SK-N-SH (cell line): Measurements from ENCODE around the gene ASB9. TPM values are rescaled to one million over a fixed set of nuclear protein-coding genes. Genes with fewer than 3 reads are reported as not detected.

ENCODE experiments used
- CTCF ChIA-PET: fragments of 300-600, 350-600 bp; formaldehyde crosslinking; extraction: SDS; loops from one replicate; lab custom pipeline; 2021; lab: Yijun Ruan, JAX
- POLR2A ChIA-PET: fragments of 350-600 bp; sonication (Branson Sonifier 250); formaldehyde crosslinking; extraction: SDS; loops from one replicate; lab custom pipeline; 2020; ENCODE audit warnings: antibody characterized with exemption, inconsistent platforms; lab: Yijun Ruan, JAX
- DNase-seq: peaks from one replicate; pipeline ENCODE4 v3.0.0; 2012
- H2AFZ ChIP-seq: fragments of 200-600 bp; sonication (generic); 2 replicates; pipeline ENCODE4 v1.8.1; 2016; ENCODE audit warnings: antibody characterized with exemption, mild to moderate bottlenecking, low read depth
- H3F3A ChIP-seq: fragments of 200-600 bp; sonication (generic); replicated peaks from 2 replicates; pipeline ENCODE3; 2016; ENCODE audit warnings: antibody characterized with exemption, mild to moderate bottlenecking; ENCODE audit not compliant: insufficient read depth
- H3K27ac ChIP-seq, 2 experiments: fragments of 200-500 bp in 1 of 2; fragments of 200-600 bp in 1 of 2; sonication (Bioruptor generic) in 1 of 2; sonication (generic), shearing (Covaris generic) in 1 of 2; 2 replicates each; pipeline versions ENCODE4 v1.5.1 to v1.6.1; 2014 to 2016; ENCODE audit warnings: low read depth in 2 of 2, inconsistent platforms in 1 of 2, low read length in 1 of 2, mild to moderate bottlenecking in 1 of 2, mixed read lengths in 1 of 2
- H3K27me3 ChIP-seq: fragments of 200-600 bp; sonication (generic), shearing (Covaris generic); 2 replicates; pipeline ENCODE4 v1.6.1; 2016; ENCODE audit warnings: mixed run types; ENCODE audit not compliant: insufficient read depth
- H3K36me3 ChIP-seq, 2 experiments: fragments of 200-500 bp in 1 of 2; fragments of 200-600 bp in 1 of 2; sonication (Bioruptor generic) in 1 of 2; sonication (generic) in 1 of 2; replicated peaks in 1 of 2; 2 replicates each; pipeline versions ENCODE3 to v1.5.1; 2014 to 2016; ENCODE audit warnings: low read length in 1 of 2, mild to moderate bottlenecking in 1 of 2; ENCODE audit not compliant: insufficient read depth in 2 of 2, control insufficient read depth in 1 of 2
- H3K4me1 ChIP-seq, 2 experiments: fragments of 200-500 bp in 1 of 2; fragments of 200-600 bp in 1 of 2; sonication (Bioruptor generic) in 1 of 2; sonication (generic), shearing (Covaris generic) in 1 of 2; 2 replicates each; pipeline versions ENCODE4 v1.5.1 to v1.6.1; 2014 to 2016; ENCODE audit warnings: low read depth in 1 of 2, low read length in 1 of 2, mixed run types in 1 of 2; ENCODE audit not compliant: insufficient read depth in 2 of 2, control insufficient read depth in 1 of 2
- H3K4me2 ChIP-seq: fragments of 200-600 bp; sonication (generic), shearing (Covaris generic); 2 replicates; pipeline ENCODE4 v1.6.1; 2017; ENCODE audit warnings: mixed run types
- H3K4me3 ChIP-seq, 2 experiments: fragments of 200-500 bp in 1 of 2; fragments of 200-600 bp in 1 of 2; sonication (Bioruptor generic) in 1 of 2; sonication (generic), shearing (Covaris generic) in 1 of 2; 2 replicates each; pipeline versions ENCODE4 v1.5.1 to v1.8.1; 2014 to 2016; ENCODE audit warnings: low read depth in 2 of 2, inconsistent platforms in 1 of 2, low read length in 1 of 2, mild to moderate bottlenecking in 1 of 2, mixed read lengths in 1 of 2, moderate library complexity in 1 of 2
- H3K79me2 ChIP-seq: fragments of 200-600 bp; sonication (generic); 2 replicates; pipeline ENCODE4 v1.8.1; 2017; ENCODE audit warnings: mild to moderate bottlenecking; ENCODE audit not compliant: insufficient read depth
- H3K9ac ChIP-seq: fragments of 200-600 bp; sonication (generic); 2 replicates; pipeline ENCODE4 v1.6.1; 2017; ENCODE audit warnings: mixed run types
- H3K9me2 ChIP-seq: fragments of 200-600 bp; sonication (generic); 2 replicates; pipeline ENCODE4 v1.6.1; 2017; ENCODE audit warnings: mixed run types
- H3K9me3 ChIP-seq: fragments of 200-600 bp; sonication (generic); 2 replicates; pipeline ENCODE4 v1.6.1; 2017; ENCODE audit warnings: mixed run types, mild to moderate bottlenecking, moderate library complexity
- H4K20me1 ChIP-seq: fragments of 200-600 bp; sonication (generic); 2 replicates; pipeline ENCODE4 v1.6.1; 2017; ENCODE audit warnings: mild to moderate bottlenecking, mixed run types; ENCODE audit not compliant: insufficient read depth
- CHD2 ChIP-seq: fragments of 150-350 bp; IDR thresholded peaks from 2 replicates; pipeline ENCODE4 v1.6.1; 2018; ENCODE audit warnings: low read length; ENCODE audit not compliant: partially characterized antibody
- EP300 ChIP-seq, 2 experiments: IDR thresholded peaks; 2 replicates each; pipeline versions ENCODE4 v1.4.0 to v1.6.1; 2012; ENCODE audit warnings: borderline replicate concordance in 1 of 2, low read depth in 1 of 2, low read length in 1 of 2
- EZH2phosphoT487 ChIP-seq: fragments of 200-600 bp; sonication (generic); IDR thresholded peaks from 2 replicates; pipeline ENCODE4 v1.6.1; 2017; ENCODE audit warnings: low read depth, mixed run types, mild to moderate bottlenecking, antibody characterized with exemption, moderate library complexity, borderline replicate concordance
- FOXJ3 ChIP-seq: sonication (generic); formaldehyde crosslinking; IDR thresholded peaks from 2 replicates; pipeline ENCODE4 v1.5.1; 2020; ENCODE audit warnings: mild to moderate bottlenecking, missing genetic modification reagents
- FOXM1 ChIP-seq: IDR thresholded peaks from 2 replicates; pipeline ENCODE4 v1.4.0; 2012; ENCODE audit warnings: low read depth, mild to moderate bottlenecking
- GABPA ChIP-seq: IDR thresholded peaks from 2 replicates; pipeline ENCODE4 v1.4.0; 2012; ENCODE audit warnings: low read depth, mild to moderate bottlenecking
- GATA2 ChIP-seq: sonication (generic); formaldehyde crosslinking; IDR thresholded peaks from 2 replicates; pipeline ENCODE4 v1.5.0; 2020; ENCODE audit warnings: mild to moderate bottlenecking, missing genetic modification reagents
- IRF3 ChIP-seq: fragments of 150-350 bp; IDR thresholded peaks from 2 replicates; pipeline ENCODE4 v1.6.1; 2016; ENCODE audit warnings: mild to moderate bottlenecking, low read depth, low read length
- MXI1 ChIP-seq: IDR thresholded peaks from 2 replicates; pipeline ENCODE4 v1.6.1; 2012; ENCODE audit warnings: mild to moderate bottlenecking, low read depth, low read length, improper control_type of control experiment
- NRF1 ChIP-seq: IDR thresholded peaks from 2 replicates; pipeline ENCODE4 v1.6.1; 2012; ENCODE audit warnings: low read depth, mild to moderate bottlenecking, low read length
- POLR2AphosphoS5 ChIP-seq: IDR thresholded peaks from 2 replicates; pipeline ENCODE4 v1.6.1; 2012; ENCODE audit warnings: low read depth, low read length
- RAD21 ChIP-seq: IDR thresholded peaks from 2 replicates; pipeline ENCODE4 v1.6.1; 2012; ENCODE audit warnings: mild to moderate bottlenecking, low read length
- RCOR1 ChIP-seq: fragments of 150-350 bp; IDR thresholded peaks from 2 replicates; pipeline ENCODE4 v1.6.1; 2017; ENCODE audit warnings: antibody characterized with exemption, low read length
- RXRA ChIP-seq: IDR thresholded peaks from 2 replicates; pipeline ENCODE4 v1.4.0; 2012; ENCODE audit warnings: low read depth, mild to moderate bottlenecking, borderline replicate concordance
- TAF1 ChIP-seq: IDR thresholded peaks from 2 replicates; pipeline ENCODE4 v1.6.1; 2012; ENCODE audit warnings: low read depth, mild to moderate bottlenecking, low read length, moderate library complexity, borderline replicate concordance
- TCF12 ChIP-seq: IDR thresholded peaks from 2 replicates; pipeline ENCODE4 v1.4.0; 2012
- YY1 ChIP-seq: IDR thresholded peaks from 2 replicates; pipeline ENCODE4 v1.4.0; 2012; ENCODE audit warnings: low read depth, mild to moderate bottlenecking
- WGBS: methylation state at CpG from one replicate; pipeline ENCODE4 v1.1.6; 2017; ENCODE audit warnings: low lambda C conversion rate; 5-methylcytosine and 5-hydroxymethylcytosine counted together
- polyA plus RNA-seq, 3 experiments: library from polyadenylated mRNA; depleted of rRNA; stranded (reverse); fragments of >200 nt; gene quantifications; 2 replicates each; pipeline ENCODE4 v1.2.3, GENCODE V29; 2012
- TF ChIP-seq, protein P1 (sequence below): fragments of 150-350 bp; IDR thresholded peaks from 2 replicates; pipeline ENCODE4 v1.6.1; 2017; ENCODE audit warnings: antibody characterized with exemption, low read length, low read depth, borderline replicate concordance
- TF ChIP-seq, protein P2 (sequence below): fragments of 200-600 bp; sonication (generic); IDR thresholded peaks from 2 replicates; pipeline ENCODE4 v1.6.1; 2017; ENCODE audit warnings: antibody characterized with exemption, mild to moderate bottlenecking, moderate library complexity

Gene ASB9
- polyA plus RNA-seq, 1 of the 3 experiments (the other 2 are of a cell fraction) = 2.5 TPM

DNA sequence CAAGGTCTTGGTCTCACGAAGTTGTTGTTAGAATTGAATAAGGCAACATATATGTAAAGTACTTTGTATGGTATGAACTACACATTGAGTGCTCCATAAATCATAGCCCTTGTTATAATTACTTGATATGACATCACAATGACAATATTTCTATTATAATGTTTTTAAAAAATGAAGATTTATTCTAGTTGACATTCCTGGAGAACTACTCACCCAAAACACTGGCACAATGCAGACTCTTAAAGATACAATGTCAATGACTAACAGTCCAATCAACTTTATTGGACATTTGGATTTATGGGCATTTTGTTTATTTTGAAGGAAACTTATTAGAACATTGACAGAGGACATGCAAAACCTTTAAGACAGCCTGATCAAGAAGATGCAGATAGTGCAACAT is 55.3 kb downstream of the ASB9 start:
- no peak for DNase-seq

GRCh38 chrX:15209096-15209495 is 60.8 kb downstream of the ASB9 start:
- H2AFZ ChIP-seq = no peak overlapping the region

More for the DNA sequence above, 55.3 kb downstream of the ASB9 start:
- 0% methylated on average over 1 of the region's 1 CpG for WGBS
- CTCF ChIA-PET = no interaction called here
- Histone ChIP-seq H3K27ac (no peak overlapping the region), H3K79me2 (no peaks in the 10 kb centered on the region), H3F3A (no peaks in the 10 kb centered on the region), H3K4me3 (no peak overlapping the region), H4K20me1 (no peaks in the 10 kb centered on the region), H2AFZ (no peak overlapping the region), H3K9me3 (no peaks in the 10 kb centered on the region), H3K4me2 (no peak overlapping the region), H3K27me3 (no peaks in the 10 kb centered on the region), H3K9me2 (no peaks in the 10 kb centered on the region), H3K36me3 (no peaks in the 10 kb centered on the region), H3K9ac (no peak overlapping the region), H3K4me1 (no peaks in the 10 kb centered on the region)
- no peak for TF ChIP-seq RAD21
- POLR2A ChIA-PET = no interaction called here

DNA sequence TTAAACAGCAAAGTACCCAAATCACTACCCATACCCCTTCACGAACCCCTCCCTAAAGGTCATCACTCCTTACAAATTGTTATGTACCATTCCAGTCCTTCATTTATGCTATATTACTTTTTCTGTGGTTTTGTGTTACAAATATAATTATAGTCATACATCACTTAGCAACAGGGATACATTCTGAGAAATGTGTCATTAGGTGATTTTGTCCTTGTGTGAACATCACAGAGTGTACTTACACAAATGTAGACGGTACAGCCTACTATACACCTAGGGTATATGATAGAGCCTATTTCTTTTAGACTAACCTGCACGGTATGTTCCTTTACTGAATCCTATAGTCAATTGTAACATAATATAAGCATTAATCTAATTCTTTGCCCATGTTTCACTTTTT is 61.9 kb downstream of the ASB9 start:
- no peaks in the 10 kb centered on the region for H3K9me2 ChIP-seq
- TF ChIP-seq, protein P1, sequence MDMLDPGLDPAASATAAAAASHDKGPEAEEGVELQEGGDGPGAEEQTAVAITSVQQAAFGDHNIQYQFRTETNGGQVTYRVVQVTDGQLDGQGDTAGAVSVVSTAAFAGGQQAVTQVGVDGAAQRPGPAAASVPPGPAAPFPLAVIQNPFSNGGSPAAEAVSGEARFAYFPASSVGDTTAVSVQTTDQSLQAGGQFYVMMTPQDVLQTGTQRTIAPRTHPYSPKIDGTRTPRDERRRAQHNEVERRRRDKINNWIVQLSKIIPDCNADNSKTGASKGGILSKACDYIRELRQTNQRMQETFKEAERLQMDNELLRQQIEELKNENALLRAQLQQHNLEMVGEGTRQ = no peak
- TF ChIP-seq CHD2 (no peak), YY1 (no peak), TAF1 (no peak), EP300 (IDR thresholded peaks at IDR 0.05; ENCODE audit: borderline replicate concordance in 1 of 2, low read depth in 1 of 2, low read length in 1 of 2) (no peak), MXI1 (no peak), FOXJ3 (CRISPR knock-in tag) (no peak), GABPA (no peak), RCOR1 (no peak), EZH2phosphoT487 (no peak), NRF1 (no peak), IRF3 (no peak)

More at GRCh38 chrX:15209096-15209495, 60.8 kb downstream of the ASB9 start:
- Histone ChIP-seq H3K79me2 (no peaks in the 10 kb centered on the region), H3K36me3 (no peaks in the 10 kb centered on the region), H3K27ac (no peak overlapping the region), H3F3A (no peaks in the 10 kb centered on the region), H3K27me3 (no peaks in the 10 kb centered on the region), H3K4me2 (no peak overlapping the region), H4K20me1 (no peaks in the 10 kb centered on the region), H3K9me3 (no peaks in the 10 kb centered on the region), H3K9ac (no peak overlapping the region), H3K4me1 (no peaks in the 10 kb centered on the region), H3K9me2 (no peaks in the 10 kb centered on the region), H3K4me3 (no peak overlapping the region)
- no peak for TF ChIP-seq NRF1
- TF ChIP-seq, protein P2, sequence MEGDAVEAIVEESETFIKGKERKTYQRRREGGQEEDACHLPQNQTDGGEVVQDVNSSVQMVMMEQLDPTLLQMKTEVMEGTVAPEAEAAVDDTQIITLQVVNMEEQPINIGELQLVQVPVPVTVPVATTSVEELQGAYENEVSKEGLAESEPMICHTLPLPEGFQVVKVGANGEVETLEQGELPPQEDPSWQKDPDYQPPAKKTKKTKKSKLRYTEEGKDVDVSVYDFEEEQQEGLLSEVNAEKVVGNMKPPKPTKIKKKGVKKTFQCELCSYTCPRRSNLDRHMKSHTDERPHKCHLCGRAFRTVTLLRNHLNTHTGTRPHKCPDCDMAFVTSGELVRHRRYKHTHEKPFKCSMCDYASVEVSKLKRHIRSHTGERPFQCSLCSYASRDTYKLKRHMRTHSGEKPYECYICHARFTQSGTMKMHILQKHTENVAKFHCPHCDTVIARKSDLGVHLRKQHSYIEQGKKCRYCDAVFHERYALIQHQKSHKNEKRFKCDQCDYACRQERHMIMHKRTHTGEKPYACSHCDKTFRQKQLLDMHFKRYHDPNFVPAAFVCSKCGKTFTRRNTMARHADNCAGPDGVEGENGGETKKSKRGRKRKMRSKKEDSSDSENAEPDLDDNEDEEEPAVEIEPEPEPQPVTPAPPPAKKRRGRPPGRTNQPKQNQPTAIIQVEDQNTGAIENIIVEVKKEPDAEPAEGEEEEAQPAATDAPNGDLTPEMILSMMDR = no peak
- no peak for TF ChIP-seq EZH2phosphoT487
- TF ChIP-seq TAF1 = no peak
- TF ChIP-seq MXI1 = no peak
- no peak for TF ChIP-seq RXRA
- no peak for TF ChIP-seq FOXM1
- TF ChIP-seq GATA2 (CRISPR knock-in tag) = no peak
- TF ChIP-seq GABPA = no peak
- TF ChIP-seq TCF12 = no peak
- TF ChIP-seq EP300 (IDR thresholded peaks at IDR 0.05; ENCODE audit: borderline replicate concordance in 1 of 2, low read depth in 1 of 2, low read length in 1 of 2) = no peak
- no peak for TF ChIP-seq POLR2AphosphoS5
- no peak for TF ChIP-seq FOXJ3 (CRISPR knock-in tag)
- CTCF ChIA-PET = no interaction called here
- POLR2A ChIA-PET = no interaction called here
- no peak for DNase-seq
- WGBS = 16% methylated on average over 3 of the region's 3 CpGs

More for the DNA sequence above, 61.9 kb downstream of the ASB9 start:
- no peaks in the 10 kb centered on the region for H3K79me2 ChIP-seq
- H2AFZ ChIP-seq = no peak overlapping the region
- no peaks in the 10 kb centered on the region for H3F3A ChIP-seq
- WGBS = 31% methylated on average over 3 of the region's 3 CpGs
- no peaks in the 10 kb centered on the region for H4K20me1 ChIP-seq
- H3K9me3 ChIP-seq = no peaks in the 10 kb centered on the region
- H3K4me3 ChIP-seq = no peak overlapping the region
- ChIA-PET POLR2A (no interaction called here), CTCF (no interaction called here)
- H3K27me3 ChIP-seq = no peaks in the 10 kb centered on the region
- no peak overlapping the region for H3K4me2 ChIP-seq
- H3K36me3 ChIP-seq = no peaks in the 10 kb centered on the region
- H3K4me1 ChIP-seq = no peaks in the 10 kb centered on the region
- H3K9ac ChIP-seq = no peak overlapping the region
- no peak overlapping the region for H3K27ac ChIP-seq
- DNase-seq = no peak
